Progenitor cell of endocrine pancreas (in vitro differentiated cells): Measurements from ENCODE around the gene MYOC. TPM values are rescaled to one million over a fixed set of nuclear protein-coding genes. Genes with fewer than 3 reads are reported as not detected.
"Not testable (repeated sequence)": the region's sequence is repeated elsewhere in the genome, so short reads cannot be mapped to it uniquely, and the experiment has no call there.

ENCODE experiments used
- DNase-seq: peaks from one replicate; pipeline ENCODE4 v3.0.0; 2021; ENCODE audit warnings: low spot score; ENCODE audit not compliant: unreplicated experiment
- H3K27ac Mint-ChIP-seq: 2 replicates; pipeline ENCODE4 v1.8.0; 2021; ENCODE audit warnings: mild to moderate bottlenecking, moderate library complexity, mixed read lengths
- H3K27me3 Mint-ChIP-seq: 2 replicates; pipeline ENCODE4 v1.8.0; 2021; ENCODE audit warnings: mixed read lengths
- H3K36me3 Mint-ChIP-seq: 2 replicates; pipeline ENCODE4 v1.8.0; 2022; ENCODE audit warnings: mixed read lengths; ENCODE audit not compliant: insufficient read depth
- H3K4me1 Mint-ChIP-seq: 2 replicates; pipeline ENCODE4 v1.8.0; 2021; ENCODE audit warnings: low read depth, mixed read lengths
- H3K4me3 Mint-ChIP-seq: 2 replicates; pipeline ENCODE4 v1.8.0; 2021; ENCODE audit warnings: low read depth, mild to moderate bottlenecking, moderate library complexity, mixed read lengths
- H3K9me3 Mint-ChIP-seq: 2 replicates; pipeline ENCODE4 v1.8.0; 2021; ENCODE audit warnings: low read depth, mixed read lengths
- total RNA-seq: library from RNA; stranded (reverse); gene quantifications from 2 replicates; pipeline ENCODE4 v1.2.1, GENCODE V29; 2021
- TF ChIP-seq, protein P1 (sequence below): fragments of 200-600 bp; sonication (generic); IDR thresholded peaks from one replicate; pipeline ENCODE4 v1.5.0; 2021; ENCODE audit warnings: antibody characterized with exemption, mild to moderate bottlenecking; ENCODE audit not compliant: unreplicated experiment

Gene MYOC
- total RNA-seq, 1 donor from 2014 or later, result not detected

DNA sequence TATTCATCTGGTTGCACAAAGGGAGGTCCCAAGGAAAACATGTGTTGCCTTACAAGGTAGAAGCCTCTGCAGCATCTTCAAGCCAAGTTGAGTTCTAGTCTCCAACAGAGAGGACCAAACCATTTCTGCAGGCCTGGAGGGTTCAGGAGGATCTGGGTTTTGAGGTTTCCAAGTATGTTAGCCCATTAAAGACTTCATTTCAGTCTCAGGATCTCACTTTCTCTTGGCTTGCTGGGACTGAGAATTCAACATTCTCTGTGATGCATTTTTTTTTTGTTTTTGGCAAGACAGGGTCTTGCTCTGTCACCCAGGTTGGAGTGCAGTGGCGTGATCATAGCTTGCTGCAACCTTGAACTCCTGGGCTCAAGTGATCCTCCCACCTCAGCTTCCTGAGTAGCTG, 39.2 kb downstream of the MYOC start:
- Mint-ChIP-seq H3K4me1 (no peaks in the 10 kb centered on the region), H3K27me3 (peaks cover 8% of the 10 kb centered on the region), H3K36me3 (no peaks in the 10 kb centered on the region), H3K4me3 (no peak overlapping the region), H3K9me3 (no peaks in the 10 kb centered on the region), H3K27ac (no peak overlapping the region)
- TF ChIP-seq, protein P1, sequence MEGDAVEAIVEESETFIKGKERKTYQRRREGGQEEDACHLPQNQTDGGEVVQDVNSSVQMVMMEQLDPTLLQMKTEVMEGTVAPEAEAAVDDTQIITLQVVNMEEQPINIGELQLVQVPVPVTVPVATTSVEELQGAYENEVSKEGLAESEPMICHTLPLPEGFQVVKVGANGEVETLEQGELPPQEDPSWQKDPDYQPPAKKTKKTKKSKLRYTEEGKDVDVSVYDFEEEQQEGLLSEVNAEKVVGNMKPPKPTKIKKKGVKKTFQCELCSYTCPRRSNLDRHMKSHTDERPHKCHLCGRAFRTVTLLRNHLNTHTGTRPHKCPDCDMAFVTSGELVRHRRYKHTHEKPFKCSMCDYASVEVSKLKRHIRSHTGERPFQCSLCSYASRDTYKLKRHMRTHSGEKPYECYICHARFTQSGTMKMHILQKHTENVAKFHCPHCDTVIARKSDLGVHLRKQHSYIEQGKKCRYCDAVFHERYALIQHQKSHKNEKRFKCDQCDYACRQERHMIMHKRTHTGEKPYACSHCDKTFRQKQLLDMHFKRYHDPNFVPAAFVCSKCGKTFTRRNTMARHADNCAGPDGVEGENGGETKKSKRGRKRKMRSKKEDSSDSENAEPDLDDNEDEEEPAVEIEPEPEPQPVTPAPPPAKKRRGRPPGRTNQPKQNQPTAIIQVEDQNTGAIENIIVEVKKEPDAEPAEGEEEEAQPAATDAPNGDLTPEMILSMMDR, result no peak
- DNase-seq, result no peak

DNA sequence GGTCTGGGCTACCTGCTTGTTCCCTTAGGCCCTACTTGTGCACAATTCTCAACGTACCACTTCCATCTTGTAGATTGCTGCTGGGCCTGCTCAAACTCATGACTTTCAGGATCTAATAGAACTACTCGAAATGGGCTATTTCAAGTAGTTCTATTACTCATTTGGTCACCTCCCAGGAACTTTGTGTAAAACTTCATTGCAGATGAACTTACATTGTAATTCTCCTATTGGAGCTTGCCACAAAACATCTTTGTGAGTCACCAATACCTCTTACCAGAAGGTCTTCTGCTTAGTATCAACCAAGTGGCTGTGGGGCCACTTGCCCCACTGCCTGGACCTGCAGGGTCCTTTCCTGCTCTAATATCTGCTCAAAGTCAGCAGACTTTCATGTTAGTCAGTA, 41.2 kb downstream of the MYOC start:
- TF ChIP-seq, protein P1, result no peak
- H3K9me3 Mint-ChIP-seq, result no peaks in the 10 kb centered on the region
- H3K4me3 Mint-ChIP-seq, result no peak overlapping the region
- no peak for DNase-seq
- no peaks in the 10 kb centered on the region for H3K36me3 Mint-ChIP-seq
- H3K27me3 Mint-ChIP-seq, result no peaks in the 10 kb centered on the region
- peaks cover 3% of the 10 kb centered on the region for H3K4me1 Mint-ChIP-seq
- no peak overlapping the region for H3K27ac Mint-ChIP-seq

DNA sequence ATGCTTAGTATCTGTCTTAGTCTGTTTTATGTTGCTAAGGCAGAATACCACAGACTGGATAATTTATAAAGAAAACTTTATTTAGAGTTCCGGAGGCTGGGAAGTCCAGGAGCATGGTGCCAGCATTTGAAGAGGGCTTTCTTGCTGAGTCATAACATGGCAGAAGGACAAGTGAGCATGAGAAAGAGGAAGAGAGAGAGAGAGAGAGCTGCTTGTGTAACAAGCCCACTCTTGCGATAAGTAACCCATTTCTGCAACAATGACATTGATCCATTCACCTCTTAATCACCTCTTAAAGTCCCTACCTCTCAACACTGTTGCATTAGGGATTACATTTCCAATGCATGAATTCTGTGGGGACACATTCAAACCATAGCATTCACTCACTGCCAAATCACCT, 42.1 kb downstream of the MYOC start:
- no peak overlapping the region for H3K27ac Mint-ChIP-seq
- H3K4me1 Mint-ChIP-seq, result peaks cover 6% of the 10 kb centered on the region
- no peaks in the 10 kb centered on the region for H3K36me3 Mint-ChIP-seq
- DNase-seq, result no peak
- H3K27me3 Mint-ChIP-seq, result no peaks in the 10 kb centered on the region
- TF ChIP-seq, protein P1, result no peak
- H3K9me3 Mint-ChIP-seq, result no peaks in the 10 kb centered on the region
- no peak overlapping the region for H3K4me3 Mint-ChIP-seq

DNA sequence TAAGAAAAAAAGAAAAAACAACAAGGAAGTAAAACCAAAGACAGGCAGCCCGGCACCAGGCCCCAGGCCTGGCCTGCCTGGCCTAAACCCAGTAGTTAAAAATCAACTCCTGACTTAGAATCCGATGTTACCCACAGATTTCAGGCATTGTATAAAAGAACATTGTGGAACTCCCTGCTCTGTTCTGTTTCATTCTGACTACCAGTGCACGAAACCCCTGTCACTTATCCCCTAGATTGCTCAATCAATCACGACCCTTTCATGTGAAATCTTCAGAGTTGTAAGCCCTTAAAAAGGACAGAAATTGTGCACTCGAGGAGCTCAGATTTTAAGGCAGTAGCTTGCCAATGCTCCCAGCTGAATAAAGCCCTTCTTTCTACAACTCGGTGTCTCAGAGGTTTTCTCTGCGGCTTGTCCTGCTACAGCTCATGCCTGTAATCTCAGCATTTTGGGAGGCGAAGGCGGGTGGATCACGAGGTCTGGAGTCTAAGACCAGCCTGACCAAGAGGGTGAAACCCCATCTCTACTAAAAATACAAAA, 46.0 kb downstream of the MYOC start:
- no peaks in the 10 kb centered on the region for H3K36me3 Mint-ChIP-seq
- DNase-seq, result no peak
- no peak overlapping the region for H3K27ac Mint-ChIP-seq
- H3K4me3 Mint-ChIP-seq, result no peak overlapping the region
- TF ChIP-seq, protein P1, result no peak
- peaks cover 6% of the 10 kb centered on the region for H3K4me1 Mint-ChIP-seq
- H3K9me3 Mint-ChIP-seq, result no peaks in the 10 kb centered on the region
- no peaks in the 10 kb centered on the region for H3K27me3 Mint-ChIP-seq

DNA sequence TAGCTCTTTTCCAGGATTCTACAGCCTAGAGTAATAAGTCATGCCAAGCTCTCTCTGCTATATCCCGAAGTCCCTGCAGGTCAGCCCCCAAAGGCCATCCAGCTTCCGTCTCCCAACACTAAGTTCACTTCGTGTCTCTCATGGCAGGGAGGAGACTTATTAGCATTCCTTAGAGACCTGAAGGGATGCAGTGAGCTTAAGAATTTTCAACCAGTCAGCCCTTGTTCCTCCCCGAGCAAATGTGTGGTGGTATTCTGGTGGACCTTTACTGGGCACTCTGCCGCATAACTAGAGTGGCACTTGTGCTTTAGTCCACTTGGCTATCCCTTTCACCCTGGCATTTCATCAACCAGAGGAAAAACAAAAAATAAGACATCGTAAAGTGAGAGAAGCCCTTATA, 49.4 kb downstream of the MYOC start:
- not testable (repeated sequence) for H3K4me3 Mint-ChIP-seq, H3K27ac Mint-ChIP-seq, DNase-seq, H3K36me3 Mint-ChIP-seq, H3K27me3 Mint-ChIP-seq, H3K4me1 Mint-ChIP-seq, H3K9me3 Mint-ChIP-seq

DNA sequence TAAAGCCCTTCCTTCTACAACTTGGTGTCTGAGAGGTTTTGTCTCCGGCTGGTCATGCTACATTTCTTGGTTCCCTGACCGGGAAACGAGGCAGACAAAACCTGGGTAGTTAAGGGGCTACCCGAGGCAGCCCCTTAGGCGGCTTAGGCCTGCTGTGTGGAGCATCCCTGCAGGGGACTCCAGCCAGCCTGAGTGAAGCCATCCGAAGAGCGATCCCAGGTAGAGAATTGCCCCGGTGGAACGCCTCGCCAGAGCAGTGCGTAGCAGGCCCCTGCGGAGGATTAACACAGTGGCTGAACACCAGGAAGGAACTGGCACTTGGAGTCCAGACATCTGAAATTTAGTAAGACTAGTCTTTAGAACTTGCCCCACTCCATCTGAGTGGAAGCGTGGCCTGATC, 51.6 kb downstream of the MYOC start:
- Mint-ChIP-seq H3K27ac (no peak overlapping the region), H3K27me3 (no peaks in the 10 kb centered on the region), H3K4me1 (peaks cover 1% of the 10 kb centered on the region), H3K36me3 (peaks cover 8% of the 10 kb centered on the region), H3K4me3 (no peak overlapping the region), H3K9me3 (peaks cover 9% of the 10 kb centered on the region)
- TF ChIP-seq, protein P1, result no peak
- DNase-seq, result no peak

DNA sequence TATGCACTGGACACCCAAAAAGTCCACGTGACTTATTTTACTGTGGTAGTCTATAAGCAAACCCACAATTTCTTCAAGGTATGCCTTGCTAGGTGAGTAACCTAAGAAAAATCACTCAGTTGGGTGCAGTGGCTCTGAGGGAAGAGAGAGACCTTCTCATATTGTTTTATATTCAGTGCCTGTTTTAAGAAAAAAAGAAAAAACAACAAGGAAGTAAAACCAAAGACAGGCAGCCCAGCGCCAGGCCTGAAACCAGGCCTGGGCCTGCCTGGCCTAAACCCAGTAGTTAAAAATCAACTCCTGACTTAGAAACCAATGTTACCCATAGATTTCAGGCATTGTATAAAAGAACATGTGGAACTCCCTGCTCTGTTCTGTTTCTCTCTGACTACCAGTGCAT, 52.2 kb downstream of the MYOC start:
- H3K27ac Mint-ChIP-seq, H3K9me3 Mint-ChIP-seq, H3K36me3 Mint-ChIP-seq, H3K27me3 Mint-ChIP-seq, H3K4me3 Mint-ChIP-seq, DNase-seq, H3K4me1 Mint-ChIP-seq: not testable (repeated sequence)
